ENCODE measurements around the gene HOXC9. TPM values are rescaled to one million over a fixed set of nuclear protein-coding genes. Genes with fewer than 3 reads are reported as not detected.
"Not testable (repeated sequence)": the region's sequence is repeated elsewhere in the genome, so short reads cannot be mapped to it uniquely, and the experiment has no call there.

HOXC9 gene
- polyA plus RNA-seq, 12 donors: 0.33 to 3.2 (median 0.72) TPM; not detected in 2

DNA sequence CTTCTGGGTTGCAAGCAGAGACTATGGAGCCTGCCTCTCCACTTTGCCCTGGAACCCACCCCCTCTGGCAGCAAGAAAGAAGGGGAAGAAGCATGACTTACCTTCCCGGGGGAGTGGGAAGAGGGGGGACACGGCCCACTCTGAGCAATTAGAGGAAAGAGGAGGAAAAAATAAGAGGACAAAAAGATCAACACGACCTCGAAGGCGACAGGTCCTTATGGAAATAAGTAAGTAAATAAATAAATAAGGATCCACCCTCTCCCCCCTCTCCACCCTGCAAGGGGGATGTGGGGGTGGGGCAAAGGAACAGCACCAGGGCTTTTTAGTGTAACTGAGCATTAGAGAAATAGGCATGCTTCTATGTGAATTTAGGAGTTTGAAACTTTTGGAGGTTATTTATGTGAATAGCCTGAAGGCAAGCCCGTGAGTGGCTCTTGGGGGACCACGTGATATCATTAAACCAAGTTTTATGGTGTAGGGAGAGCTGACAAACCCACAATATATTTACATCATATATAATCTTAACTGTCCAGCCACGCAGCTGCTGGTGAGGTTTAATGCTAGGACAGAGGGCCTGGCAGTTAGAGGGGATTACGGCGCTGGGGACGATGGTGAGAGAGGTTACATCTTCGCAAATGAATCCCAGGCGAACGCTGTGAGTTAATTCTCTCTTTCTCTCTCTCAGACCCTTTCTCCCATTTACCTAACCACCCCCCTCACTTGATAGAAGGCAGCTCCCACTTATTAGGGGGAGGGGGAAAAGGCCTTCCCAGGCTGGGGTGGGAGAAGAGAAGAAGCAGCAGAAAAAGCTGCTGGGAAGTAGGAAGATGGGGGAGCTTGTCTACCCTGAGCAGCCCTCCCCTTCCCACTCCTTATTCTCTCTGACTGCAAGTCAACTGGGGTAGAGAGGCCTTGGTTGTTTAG, 37.7 kb downstream of the HOXC9 start:
- no peak for DNase-seq

- DNase-seq: no peak
Observed at GRCh38 chr12:54038284-54038870, 38.4 kb downstream of the HOXC9 start.

GRCh38 chr12:54038871-54039414, 39.0 kb downstream of the HOXC9 start:
- no peak for DNase-seq

DNA sequence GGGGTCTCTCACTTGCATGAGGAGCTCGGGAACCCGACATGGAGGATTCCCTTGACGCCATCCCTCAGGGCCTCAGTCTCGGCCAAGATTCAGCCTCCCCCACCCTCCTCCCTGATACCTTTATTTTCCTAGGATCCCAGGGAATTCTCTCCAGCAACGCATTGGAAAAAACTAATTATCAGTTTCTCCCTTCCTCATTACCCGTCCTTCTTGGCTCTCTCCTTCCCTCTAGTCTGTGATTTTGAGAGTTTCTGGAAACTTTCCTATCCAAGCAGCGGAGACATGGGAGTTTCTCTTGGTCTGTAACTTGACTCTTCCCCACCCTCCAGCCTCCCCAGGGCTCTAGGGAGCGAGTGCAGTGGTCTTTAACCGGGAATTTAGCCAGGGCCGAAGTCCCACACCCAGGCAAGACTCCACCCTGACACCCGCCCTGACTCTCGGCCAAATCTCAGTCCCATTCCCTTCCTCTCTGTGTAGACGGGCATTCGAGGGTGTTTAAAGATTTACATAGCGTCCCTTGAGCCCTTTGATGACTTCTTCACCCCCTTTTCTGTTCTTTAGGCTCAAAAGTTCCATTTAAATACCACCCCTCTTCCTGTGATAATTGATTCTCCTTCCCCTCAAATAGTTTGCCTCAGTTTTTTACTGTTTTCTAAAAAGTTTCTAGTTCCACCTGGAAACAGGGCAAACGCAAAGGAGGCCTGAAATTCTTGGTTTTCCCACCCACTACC, 39.6 kb downstream of the HOXC9 start:
- DNase-seq: peak; percentile 90

- no peak for DNase-seq
Observed at GRCh38 chr12:54040148-54040494, 40.2 kb downstream of the HOXC9 start.

- no peak for DNase-seq
Observed at GRCh38 chr12:54040648-54041047, 40.7 kb downstream of the HOXC9 start.

DNA sequence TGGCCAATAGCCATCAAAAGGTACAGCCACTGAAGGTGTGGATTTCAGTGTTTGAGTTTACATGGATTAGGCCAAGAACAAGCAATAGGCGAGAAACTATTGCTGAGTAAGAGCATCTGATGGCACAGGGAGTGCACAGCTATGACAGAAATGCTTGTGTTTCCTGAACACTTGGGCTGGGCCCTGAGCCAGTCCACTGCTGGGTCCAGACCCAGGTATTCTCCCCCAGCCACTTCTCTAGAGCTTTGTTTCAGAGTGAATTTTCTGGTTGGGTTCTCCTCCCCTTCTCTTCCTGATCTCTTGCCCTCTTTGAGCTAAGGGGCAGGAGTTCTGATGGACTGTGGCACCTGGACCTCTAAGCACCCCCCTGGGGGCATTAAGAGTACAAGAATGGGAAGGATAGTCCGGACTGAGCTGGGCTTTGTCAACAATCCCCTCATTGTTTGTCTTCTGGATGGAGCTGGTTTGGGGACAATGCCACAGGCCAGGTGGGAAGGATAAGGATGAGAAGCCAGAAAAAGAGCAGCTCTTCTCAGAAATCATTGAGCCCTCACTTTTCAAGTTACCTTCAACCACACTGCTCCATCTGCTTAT, 41.2 kb downstream of the HOXC9 start:
- no peak for DNase-seq

DNA sequence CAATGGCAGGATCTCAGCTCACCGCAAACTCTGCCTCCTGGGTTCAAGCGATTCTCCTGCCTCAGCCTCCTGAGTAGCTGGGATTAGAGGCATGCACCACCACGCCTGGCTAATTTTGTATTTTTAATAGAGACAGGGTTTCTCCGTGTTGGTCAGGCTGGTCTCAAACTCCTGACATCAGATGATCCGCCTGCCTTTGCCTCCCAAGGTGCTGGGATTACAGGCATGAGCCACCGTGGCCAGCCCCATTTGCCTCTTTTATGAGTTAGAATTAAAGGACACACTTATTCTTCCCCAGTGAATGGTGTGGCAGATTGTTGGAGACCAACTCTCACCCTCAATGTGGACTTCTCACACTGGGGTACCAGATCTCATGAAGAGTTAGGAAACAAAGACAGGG, 42.1 kb downstream of the HOXC9 start:
- not testable (repeated sequence) for DNase-seq

DNA sequence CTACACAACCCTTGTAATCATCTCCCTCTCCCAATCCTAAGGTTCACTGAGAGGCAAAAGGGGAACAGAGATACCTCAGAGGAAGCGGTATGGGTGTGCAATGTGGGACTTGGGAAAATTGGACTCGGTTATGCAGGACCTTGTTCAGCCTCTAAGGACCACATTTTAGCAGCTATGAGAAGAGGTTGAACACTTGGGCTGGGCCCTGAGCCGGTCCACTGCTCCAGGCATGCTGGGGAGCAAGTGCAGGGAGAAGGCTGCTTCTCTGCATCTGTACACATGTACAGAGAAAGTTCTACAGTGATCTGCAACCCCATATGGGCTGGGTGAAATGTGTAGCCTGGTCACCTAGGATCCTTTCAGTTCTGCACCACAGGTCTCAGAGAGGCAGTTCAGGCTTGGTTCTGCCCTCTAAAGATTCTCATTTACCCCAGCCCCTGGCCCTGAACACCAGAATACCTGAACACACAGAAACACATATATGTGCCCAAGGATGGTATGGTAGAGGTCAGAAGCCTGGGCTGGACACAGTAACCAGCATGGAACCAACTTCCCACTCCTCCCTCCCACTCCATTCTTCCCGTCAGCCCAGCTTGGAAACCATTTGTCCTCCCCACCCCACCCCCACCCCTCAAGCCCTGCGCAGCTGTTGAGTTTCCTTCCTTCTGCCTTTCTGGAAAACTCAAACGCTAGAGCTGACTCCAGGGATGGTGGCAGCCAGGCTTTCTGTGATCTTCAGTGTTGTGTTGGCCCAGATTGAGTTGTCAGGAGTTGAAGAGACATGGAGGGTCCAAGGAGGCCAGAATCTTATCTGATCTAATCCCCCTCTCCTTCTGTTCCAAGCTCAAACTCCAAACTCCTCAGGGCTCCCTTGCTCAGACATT, 43.3 kb downstream of the HOXC9 start:
- no peak for DNase-seq

DNA sequence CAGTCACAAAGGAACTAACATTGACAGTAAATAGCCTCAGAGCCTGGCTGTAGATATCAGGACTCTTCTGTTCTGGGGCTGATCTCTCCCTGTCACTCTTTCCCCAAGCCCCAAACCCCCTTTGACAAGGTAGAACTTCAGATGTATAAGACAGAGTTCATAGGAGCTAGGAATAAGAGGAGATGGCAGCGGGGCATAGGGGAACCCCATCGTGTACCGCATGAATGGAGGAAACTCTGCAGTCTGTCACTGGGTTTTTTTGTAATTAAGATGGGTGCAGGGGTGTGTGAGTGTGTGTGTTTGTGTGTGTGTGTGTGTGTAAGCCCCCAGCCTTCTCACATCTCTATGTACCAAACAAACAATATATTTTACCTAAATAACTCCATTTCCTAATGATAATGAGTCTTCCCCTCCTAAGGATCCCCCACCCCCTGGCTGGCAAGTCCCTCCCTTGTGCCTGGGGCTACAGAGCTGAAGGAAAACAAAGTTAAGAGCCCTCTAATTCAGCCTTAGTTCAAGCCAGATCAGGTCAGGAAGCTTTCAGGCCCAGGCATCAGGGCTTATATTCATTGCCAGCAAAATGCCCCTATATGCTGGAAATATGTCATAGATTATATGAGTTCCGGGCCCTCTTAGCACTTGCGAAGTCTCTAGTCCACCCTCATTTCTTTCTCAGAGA, 44.6 kb downstream of the HOXC9 start:
- DNase-seq: no peak

DNA sequence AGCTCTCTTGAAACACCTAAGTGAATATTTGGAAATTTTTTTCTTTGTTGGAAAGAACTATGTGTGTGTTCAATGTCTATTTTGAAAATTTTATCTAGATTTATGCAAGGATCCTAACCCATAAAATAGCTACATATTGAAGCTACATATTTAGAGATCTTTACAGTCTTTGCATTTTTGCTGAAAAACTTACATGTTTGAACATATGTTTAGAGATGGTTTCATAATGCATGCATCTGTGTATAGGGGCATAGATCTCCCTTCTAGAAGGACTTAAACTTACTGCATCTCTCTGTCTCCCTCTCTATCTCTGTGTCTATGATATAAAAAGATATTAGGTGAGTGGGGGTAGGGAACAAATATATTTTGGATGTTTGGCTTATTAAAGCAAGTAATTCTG, 45.4 kb downstream of the HOXC9 start:
- no peak for DNase-seq

- no peak for DNase-seq
Observed at GRCh38 chr12:54045868-54046521, 46.0 kb downstream of the HOXC9 start.

- DNase-seq: no peak
Observed at GRCh38 chr12:54046809-54047159, 46.8 kb downstream of the HOXC9 start.

DNA sequence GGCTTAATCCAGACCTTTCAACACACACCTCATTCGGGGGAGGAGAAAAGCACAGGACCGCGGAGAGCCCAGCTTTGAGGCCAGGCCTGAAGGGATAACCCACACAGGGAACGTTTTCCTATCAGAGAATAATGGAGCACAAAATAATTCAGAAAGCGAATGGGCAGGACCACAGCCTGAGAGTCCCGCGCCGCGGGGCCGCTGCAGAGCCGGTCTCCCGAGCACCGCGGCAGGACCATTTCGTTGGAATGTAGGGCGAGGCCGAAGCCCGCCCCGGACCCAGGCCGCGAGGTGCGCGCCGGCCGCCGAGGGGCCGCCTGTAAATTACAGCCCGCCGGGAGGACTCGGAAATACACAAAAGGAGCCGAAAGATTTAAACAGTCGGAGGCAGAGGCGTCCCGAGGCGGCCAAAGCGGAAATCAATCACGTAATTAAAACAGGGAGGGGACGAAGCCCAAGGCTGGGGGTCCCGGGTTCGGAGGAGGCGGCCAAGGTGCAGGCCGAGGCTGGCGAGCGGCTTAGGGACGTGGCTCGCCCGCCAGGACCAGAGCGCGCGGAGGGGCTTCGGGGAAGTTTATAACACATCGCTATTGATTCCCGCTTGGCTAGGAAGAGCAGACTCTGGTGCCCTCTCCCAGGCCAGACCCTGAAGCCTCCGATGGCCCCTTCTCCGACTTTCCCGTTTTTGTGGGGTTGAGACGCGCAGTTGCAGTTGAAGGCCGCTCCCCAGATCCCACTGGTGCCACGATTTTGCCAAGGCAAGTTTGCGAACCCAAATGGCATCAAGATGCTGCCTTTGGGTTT, 47.4 kb downstream of the HOXC9 start:
- DNase-seq: no peak

- DNase-seq: no peak
Observed at GRCh38 chr12:54047964-54048303, 48.0 kb downstream of the HOXC9 start.

- DNase-seq: no peak
Observed at GRCh38 chr12:54048406-54049093, 48.6 kb downstream of the HOXC9 start.

DNA sequence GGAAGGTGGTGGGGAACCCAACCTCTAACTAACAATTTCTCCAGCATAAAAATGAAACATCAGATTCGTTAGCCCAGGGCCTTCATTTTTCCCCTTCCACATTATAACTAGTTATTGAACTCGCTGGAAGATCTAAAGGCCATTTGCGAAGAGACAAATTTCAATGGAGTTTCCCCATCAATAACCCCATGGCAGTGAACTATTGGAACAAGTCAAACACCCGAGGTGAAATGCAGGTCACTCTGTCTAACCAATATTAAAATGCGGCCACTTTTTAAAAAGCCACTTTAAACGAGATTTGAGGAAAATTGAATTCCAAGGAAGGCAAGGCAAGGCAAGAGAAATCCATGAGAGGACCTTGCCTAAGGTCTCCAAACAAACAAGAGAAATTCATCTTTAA, 49.1 kb downstream of the HOXC9 start:
- no peak for DNase-seq

DNA sequence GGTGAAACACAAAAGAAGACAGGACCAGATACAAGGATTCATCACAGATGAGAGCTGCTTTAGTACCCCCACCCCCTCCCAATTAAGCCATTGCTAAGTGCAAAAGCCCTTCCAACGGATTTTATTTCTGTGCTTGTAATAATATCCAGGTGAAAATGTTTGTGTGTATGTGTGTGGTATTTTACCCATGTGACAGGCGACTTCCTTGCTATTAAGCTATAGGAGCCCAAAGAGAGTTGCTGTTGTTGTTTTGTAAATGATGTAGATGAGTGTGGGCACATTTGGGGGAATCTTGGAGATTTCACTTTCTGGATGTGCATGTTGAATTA, 50.5 kb downstream of the HOXC9 start:
- no peak for DNase-seq
